Ramos (cell line): Measurements from ENCODE around the gene GPC6.

Experiments
- in situ Hi-C: fragments of 300-500 bp; cut with MboI; formaldehyde crosslinking; loops from one replicate; pipeline ENCODE4 v1.14.3; 2022; ENCODE audit warnings: low sequenced_read_pairs; ENCODE audit not compliant: unreplicated experiment

The GPC6 gene

GRCh38 chr13:93709506-93710244 is 483.1 kb downstream of the GPC6 start:
- in situ Hi-C loops: no loop called here

DNA sequence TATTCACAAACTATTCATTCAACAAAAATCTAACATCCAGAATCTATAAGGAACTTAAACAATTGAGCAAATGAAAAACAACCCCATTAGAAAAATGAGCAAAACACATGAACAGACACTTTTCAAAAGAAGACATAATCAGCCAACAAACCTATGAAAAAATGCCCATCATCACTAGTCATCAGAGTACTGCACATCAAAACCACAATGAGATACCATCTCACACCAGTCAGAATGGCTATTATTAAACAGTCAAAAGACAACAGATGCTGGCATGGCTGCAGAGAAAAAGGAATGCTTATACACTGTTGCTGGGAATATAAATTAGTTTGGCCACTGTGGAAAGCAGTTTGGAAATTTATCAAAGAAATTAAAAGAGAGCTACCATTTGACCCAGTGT is 487.6 kb downstream of the GPC6 start:
- in situ Hi-C loops: no loop called here

DNA sequence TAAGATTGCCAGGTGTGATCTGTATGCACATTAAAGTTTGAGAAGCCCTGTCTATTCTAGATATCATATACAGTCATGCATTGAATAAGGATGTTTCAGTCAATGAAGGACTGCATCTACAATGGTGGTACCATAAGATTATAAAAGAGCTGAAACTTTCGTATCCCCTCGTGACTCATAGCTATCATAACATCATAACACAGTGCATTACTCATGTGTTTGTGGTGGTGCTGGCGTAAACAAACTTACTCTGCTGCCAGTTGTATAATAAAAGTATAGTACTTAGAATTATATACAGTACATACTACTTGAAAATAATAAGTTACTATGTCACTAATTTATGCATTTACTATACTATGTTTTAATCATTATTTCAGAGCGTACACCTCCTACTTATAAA is 489.3 kb downstream of the GPC6 start:
- in situ Hi-C loops: no loop called here

DNA sequence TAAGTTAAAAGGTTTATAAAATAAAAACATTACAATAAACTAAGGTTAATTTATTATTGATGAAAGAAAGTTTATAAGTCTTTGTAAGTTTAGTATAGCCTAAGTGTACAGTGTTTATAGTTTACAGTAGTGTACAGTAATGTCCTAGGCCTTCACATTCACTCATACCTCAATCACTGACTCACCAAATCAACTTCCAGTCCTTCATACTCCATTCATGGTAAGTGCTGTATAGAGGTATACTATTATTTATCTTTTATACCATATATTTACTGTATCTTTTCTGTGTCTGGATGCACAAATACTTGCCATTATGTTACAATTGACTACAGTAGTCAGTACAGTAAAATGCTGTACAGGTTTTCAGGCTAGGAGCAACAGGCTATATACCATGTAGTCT is 490.0 kb downstream of the GPC6 start:
- in situ Hi-C loops: no loop called here

- in situ Hi-C loops: no loop called here
These were observed 494.9 kb downstream of the GPC6 start for GRCh38 chr13:93721483-93721882.

DNA sequence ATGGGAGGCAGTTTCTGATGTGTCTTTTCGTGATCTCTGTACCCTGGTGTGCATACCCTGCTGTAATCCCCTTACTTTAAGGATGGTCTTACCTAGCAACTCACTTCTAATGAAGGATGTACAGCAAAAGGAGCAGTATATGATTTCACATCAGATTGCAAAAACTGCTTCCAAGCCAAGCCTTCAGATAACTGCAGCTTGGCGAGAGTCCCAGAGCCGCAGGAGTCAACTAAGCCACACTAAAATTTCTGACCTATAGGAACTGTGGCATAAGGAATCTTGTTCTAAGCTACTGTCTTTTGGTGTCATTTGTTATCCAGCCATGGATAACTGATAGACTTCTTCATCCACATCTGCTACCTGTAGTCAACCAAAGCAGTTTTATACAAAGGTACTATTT is 496.7 kb downstream of the GPC6 start:
- in situ Hi-C loops: no loop called here

- in situ Hi-C loops: no loop called here
These were observed 497.6 kb downstream of the GPC6 start for GRCh38 chr13:93724187-93724586.

DNA sequence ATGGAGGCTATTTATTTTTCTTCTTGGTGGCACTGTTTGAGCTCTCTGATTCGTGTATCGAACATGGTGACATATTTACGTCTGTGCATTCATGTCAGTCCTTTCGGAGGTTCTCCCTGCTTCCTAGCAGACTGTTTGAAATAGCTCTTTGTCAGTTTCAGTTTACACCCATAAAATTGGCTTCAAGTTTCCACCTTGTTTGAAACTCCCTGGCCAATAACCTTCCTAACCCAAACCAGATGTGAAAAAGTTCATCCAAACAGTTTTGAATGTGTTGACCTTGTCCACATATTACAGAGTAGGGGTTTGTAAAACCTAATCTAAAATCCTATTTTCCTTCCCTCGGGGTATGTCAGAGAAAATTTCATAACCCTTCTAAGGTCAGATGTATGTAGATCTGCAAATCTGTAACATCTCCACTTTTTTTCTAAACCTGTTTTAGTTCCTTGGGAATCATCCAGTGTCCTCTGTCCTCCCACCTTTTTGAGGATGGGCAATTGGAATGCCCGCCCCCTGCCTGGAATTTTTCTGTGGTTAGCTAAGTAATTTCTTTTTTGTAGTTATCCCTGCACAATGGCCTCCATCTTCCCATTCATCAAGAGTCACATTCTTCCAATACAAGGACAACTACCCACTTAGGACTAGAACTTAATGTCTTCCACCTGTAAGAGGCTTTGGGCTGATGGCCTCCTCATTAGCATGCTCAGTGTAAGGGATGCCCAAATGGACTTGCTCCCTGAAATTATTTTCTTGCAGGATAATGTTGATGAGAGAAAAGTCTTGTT is 499.8 kb downstream of the GPC6 start:
- in situ Hi-C loops: no loop called here

GRCh38 chr13:93727211-93728141 is 500.9 kb downstream of the GPC6 start:
- in situ Hi-C loops: no loop called here

DNA sequence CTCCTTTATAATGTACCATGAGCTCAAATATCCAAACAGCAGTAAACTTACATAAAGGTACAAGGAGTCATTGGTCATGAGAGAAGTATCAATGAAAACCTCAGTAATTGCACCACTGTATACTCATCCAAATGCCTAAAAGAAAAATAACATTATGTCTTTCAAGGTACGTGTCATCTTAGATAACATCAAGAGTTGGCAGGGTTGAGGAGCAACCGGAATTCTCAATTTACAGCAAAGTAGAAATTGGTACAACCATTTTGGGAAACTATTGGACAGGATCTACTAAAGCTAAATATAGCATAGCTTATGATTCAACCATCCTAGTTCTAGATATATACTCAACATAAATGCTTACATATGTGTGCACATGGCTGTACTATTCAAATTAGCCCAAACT is 502.8 kb downstream of the GPC6 start:
- in situ Hi-C loops: no loop called here

DNA sequence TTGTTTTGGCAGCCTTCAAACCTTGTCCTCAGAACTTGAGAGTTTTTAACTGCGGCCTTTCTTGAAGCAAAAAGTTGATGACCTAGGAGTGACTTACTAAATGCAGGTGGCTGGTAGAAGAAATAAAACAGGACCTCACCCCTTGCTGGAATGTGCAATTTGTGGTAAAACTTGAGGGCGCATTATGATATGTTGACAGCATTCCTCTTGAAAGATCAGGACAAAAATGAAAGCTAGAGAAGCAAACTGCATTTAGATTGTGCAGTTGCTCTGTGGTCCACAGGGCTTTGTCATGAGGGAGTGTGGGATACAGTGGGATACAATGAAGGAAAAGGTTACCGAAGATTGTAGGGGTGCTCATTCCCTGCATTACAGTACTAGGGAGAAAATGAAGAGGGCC is 504.2 kb downstream of the GPC6 start:
- in situ Hi-C loops: no loop called here

DNA sequence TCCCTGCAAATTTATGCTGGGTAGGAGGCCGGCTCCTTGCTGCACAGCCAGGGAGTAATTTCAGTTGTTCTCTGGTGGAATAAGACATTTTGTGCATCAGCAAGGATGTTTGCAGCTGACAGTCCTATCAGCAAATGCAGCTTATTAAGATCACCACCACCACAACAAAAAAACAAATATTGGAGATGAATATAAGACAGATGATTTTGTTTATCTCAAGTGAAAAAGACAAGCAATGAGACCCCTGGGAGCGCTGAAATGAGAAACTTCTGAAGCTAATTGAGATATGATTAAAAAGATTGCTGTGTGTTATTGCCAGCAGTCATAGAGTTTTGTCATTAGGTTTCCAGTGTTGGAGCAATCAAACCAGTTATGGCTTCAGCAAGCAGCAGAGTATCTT is 505.6 kb downstream of the GPC6 start:
- in situ Hi-C loops: no loop called here

DNA sequence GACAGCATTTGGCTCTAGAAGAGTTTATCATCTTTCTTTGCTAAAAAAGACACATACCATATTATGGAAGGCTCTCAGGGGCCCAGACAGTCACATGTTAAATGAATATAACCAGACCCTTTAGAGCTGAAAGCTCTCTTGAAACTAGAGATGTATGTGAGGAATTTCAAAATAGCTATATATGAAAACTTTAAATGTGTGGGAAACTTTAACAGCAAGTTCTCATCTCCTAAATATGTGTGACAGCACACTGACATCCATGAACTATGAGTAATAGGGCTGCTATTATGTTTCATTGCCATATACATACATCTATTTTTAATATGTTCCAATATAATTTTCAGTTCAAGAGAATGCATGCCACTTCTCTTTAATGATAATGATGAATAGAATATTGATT is 509.5 kb downstream of the GPC6 start:
- in situ Hi-C loops: no loop called here

- in situ Hi-C loops: no loop called here
These were observed 510.3 kb downstream of the GPC6 start for GRCh38 chr13:93736909-93737308.

- in situ Hi-C loops: no loop called here
These were observed 513.7 kb downstream of the GPC6 start for GRCh38 chr13:93740334-93740733.

GRCh38 chr13:93744033-93744432 is 517.4 kb downstream of the GPC6 start:
- in situ Hi-C loops: no loop called here

GRCh38 chr13:93744886-93745285 is 518.3 kb downstream of the GPC6 start:
- in situ Hi-C loops: no loop called here

GRCh38 chr13:93745884-93746283 is 519.3 kb downstream of the GPC6 start:
- in situ Hi-C loops: no loop called here

GRCh38 chr13:93746589-93746988 is 520.0 kb downstream of the GPC6 start:
- in situ Hi-C loops: no loop called here

DNA sequence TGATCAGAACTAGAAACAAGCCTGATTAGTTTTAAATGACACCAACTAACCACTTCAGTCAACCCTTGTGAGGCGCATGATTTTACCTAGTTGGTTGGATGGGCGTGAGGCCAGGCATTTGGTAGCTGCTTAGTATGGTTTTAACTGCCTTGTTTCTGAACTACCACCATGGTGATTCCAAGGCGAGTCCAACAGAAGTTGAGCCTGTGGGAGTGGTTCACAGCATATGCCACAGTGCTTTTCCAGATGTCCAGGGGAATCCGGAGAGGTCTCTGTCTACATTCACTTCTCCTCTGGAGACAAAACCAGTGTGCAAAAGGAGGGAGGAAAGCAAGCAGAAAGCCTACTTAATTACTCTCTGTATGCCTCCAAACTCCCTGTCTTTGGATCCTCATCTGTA is 524.1 kb downstream of the GPC6 start:
- in situ Hi-C loops: no loop called here

GRCh38 chr13:93751117-93751516 is 524.5 kb downstream of the GPC6 start:
- in situ Hi-C loops: no loop called here
